Measurements from ENCODE around the gene WRNIP1.

WRNIP1 gene

GRCh38 chr6:2773449-2773848, 8.3 kb downstream of the WRNIP1 start:
- H3K4me3 ChIP-seq = no peak overlapping the region
- H3K27ac ChIP-seq = peak overlapping the region; percentile 29 to 49
- no peak for TF ChIP-seq CTCF (IDR thresholded peaks at IDR 0.05)
- DNase-seq (ENCODE audit: low spot score) = no peak

- DNase-seq (ENCODE audit: low spot score) = no peak
- TF ChIP-seq CTCF (IDR thresholded peaks at IDR 0.05) = no peak
- no peak overlapping the region for H3K27ac ChIP-seq
- H3K4me3 ChIP-seq = no peak overlapping the region
Observed at GRCh38 chr6:2775003-2775402, 9.8 kb downstream of the WRNIP1 start.

- Histone ChIP-seq H3K27ac (no peak overlapping the region), H3K4me3 (no peak overlapping the region)
- TF ChIP-seq CTCF (IDR thresholded peaks at IDR 0.05) = no peak
- DNase-seq (ENCODE audit: low spot score) = no peak
Observed at GRCh38 chr6:2777249-2777648, 12.1 kb downstream of the WRNIP1 start.

- H3K4me3 ChIP-seq = no peak overlapping the region
- DNase-seq (ENCODE audit: low spot score) = no peak
- no peak for TF ChIP-seq CTCF (IDR thresholded peaks at IDR 0.05)
- H3K27ac ChIP-seq = no peak overlapping the region
Observed at GRCh38 chr6:2780102-2780737, 15.0 kb downstream of the WRNIP1 start.

- TF ChIP-seq CTCF (IDR thresholded peaks at IDR 0.05) = no peak
- H3K27ac ChIP-seq = no peak overlapping the region
- H3K4me3 ChIP-seq = no peak overlapping the region
- no peak for DNase-seq (ENCODE audit: low spot score)
Observed at GRCh38 chr6:2781685-2782355, 16.6 kb downstream of the WRNIP1 start.

- TF ChIP-seq CTCF (IDR thresholded peaks at IDR 0.05) = no peak
- no peak for DNase-seq (ENCODE audit: low spot score)
- no peak overlapping the region for H3K4me3 ChIP-seq
- H3K27ac ChIP-seq = no peak overlapping the region
Observed at GRCh38 chr6:2782356-2782708, 17.1 kb downstream of the WRNIP1 start.

- Histone ChIP-seq H3K4me3 (no peak overlapping the region), H3K27ac (no peak overlapping the region)
- TF ChIP-seq CTCF (IDR thresholded peaks at IDR 0.05) = no peak
- no peak for DNase-seq (ENCODE audit: low spot score)
Observed at GRCh38 chr6:2782825-2783187, 17.6 kb downstream of the WRNIP1 start.

Measured in coronary artery (tissue), 2 donors.